Stimulated activated CD8-positive, alpha-beta memory T cell treated with anti-CD3 and anti-CD28 coated beads, Interleukin-15, amount 100 ng/mL, for 48 hours (primary cell): Measurements from ENCODE around the gene SETD6.
A peak's percentile ranks its signal among the peaks of the same experiment; 100 is the strongest.

Experiments
- DNase-seq, 2 donors: peaks; one replicate each; pipeline ENCODE4 v3.0.0-alpha.2; 2020; ENCODE audit warnings: low read depth in 2 of 2

The SETD6 gene

GRCh38 chr16:58507963-58508670 is 7.2 kb upstream of the SETD6 start:
- no peak for DNase-seq

GRCh38 chr16:58508671-58509251 is 6.6 kb upstream of the SETD6 start:
- no peak for DNase-seq

GRCh38 chr16:58509256-58510096 is 5.8 kb upstream of the SETD6 start:
- no peak for DNase-seq

GRCh38 chr16:58510097-58510775 is 5.1 kb upstream of the SETD6 start:
- DNase-seq = no peak

- no peak for DNase-seq
Measured at GRCh38 chr16:58510776-58511628, 4.3 kb upstream of the SETD6 start.

GRCh38 chr16:58511933-58512815 is 3.1 kb upstream of the SETD6 start:
- peak; percentile 55 to 58 for DNase-seq

- no peak for DNase-seq
Measured at GRCh38 chr16:58513874-58514273, 1.4 kb upstream of the SETD6 start.

GRCh38 chr16:58515871-58516767 is 802 bp downstream of the SETD6 start:
- DNase-seq = peak in 1 of 2 donors; percentile 27

- DNase-seq = no peak
Measured at GRCh38 chr16:58516768-58517107, 1.4 kb downstream of the SETD6 start.

GRCh38 chr16:58518083-58518979 is 3.0 kb downstream of the SETD6 start:
- DNase-seq = no peak

GRCh38 chr16:58518980-58519368 is 3.7 kb downstream of the SETD6 start:
- no peak for DNase-seq

GRCh38 chr16:58519707-58520106 is 4.4 kb downstream of the SETD6 start:
- DNase-seq = no peak

GRCh38 chr16:58530179-58530578 is 14.9 kb downstream of the SETD6 start:
- no peak for DNase-seq

- no peak for DNase-seq
Measured at GRCh38 chr16:58532414-58532813, 17.1 kb downstream of the SETD6 start.

- no peak for DNase-seq
Measured at GRCh38 chr16:58533751-58534470, 18.6 kb downstream of the SETD6 start.

GRCh38 chr16:58535100-58535499 is 19.8 kb downstream of the SETD6 start:
- DNase-seq = no peak

GRCh38 chr16:58536278-58536677 is 21.0 kb downstream of the SETD6 start:
- no peak for DNase-seq
